ENCODE results near the gene TOMM5.

TOMM5 gene

GRCh38 chr9:37543468-37543867 lies 48.9 kb downstream of the TOMM5 start:
- no peak for TF ChIP-seq CTCF (IDR thresholded peaks at IDR 0.05; ENCODE audit: insufficient read depth, low read depth, low read length, missing control alignments)
- no peak overlapping the region for H3K4me3 ChIP-seq (ENCODE audit: low read depth, low read length)
- DNase-seq (ENCODE audit: low read depth) = no peak

GRCh38 chr9:37542895-37543294 lies 49.5 kb downstream of the TOMM5 start:
- H3K4me3 ChIP-seq (ENCODE audit: low read depth, low read length) = no peak overlapping the region
- no peak for TF ChIP-seq CTCF (IDR thresholded peaks at IDR 0.05; ENCODE audit: insufficient read depth, low read depth, low read length, missing control alignments)
- no peak for DNase-seq (ENCODE audit: low read depth)

DNA sequence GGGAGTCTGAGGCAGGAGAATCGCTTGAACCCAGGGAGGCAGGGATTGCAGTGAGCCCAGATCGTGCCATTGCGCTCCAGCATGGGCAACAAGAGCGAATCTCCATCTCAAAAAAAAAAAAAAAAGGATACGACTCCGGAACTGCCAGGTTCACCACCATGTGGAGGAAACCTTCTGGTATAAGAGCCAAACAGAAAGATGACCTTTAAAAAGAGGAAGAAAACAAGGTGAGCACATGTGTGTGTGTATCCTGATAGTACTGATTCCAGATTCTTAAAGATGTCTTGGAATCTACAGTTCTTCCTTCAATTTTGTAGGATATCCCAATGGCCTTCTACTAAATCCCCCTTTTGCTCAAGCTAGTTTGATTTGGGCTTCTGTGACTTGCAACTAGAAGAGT lies 49.9 kb downstream of the TOMM5 start:
- no peak for DNase-seq (ENCODE audit: low read depth)
- TF ChIP-seq CTCF (IDR thresholded peaks at IDR 0.05; ENCODE audit: insufficient read depth, low read depth, low read length, missing control alignments) = no peak
- H3K4me3 ChIP-seq (ENCODE audit: low read depth, low read length) = no peak overlapping the region

- DNase-seq (ENCODE audit: low read depth) = no peak
- H3K4me3 ChIP-seq (ENCODE audit: low read depth, low read length) = no peak overlapping the region
- no peak for TF ChIP-seq CTCF (IDR thresholded peaks at IDR 0.05; ENCODE audit: insufficient read depth, low read depth, low read length, missing control alignments)
Measured at GRCh38 chr9:37541465-37541864, 50.9 kb downstream of the TOMM5 start.

GRCh38 chr9:37540634-37541033 lies 51.8 kb downstream of the TOMM5 start:
- TF ChIP-seq CTCF (IDR thresholded peaks at IDR 0.05; ENCODE audit: insufficient read depth, low read depth, low read length, missing control alignments) = no peak
- H3K4me3 ChIP-seq (ENCODE audit: low read depth, low read length) = no peak overlapping the region
- no peak for DNase-seq (ENCODE audit: low read depth)

GRCh38 chr9:37539634-37540033 lies 52.8 kb downstream of the TOMM5 start:
- H3K4me3 ChIP-seq (ENCODE audit: low read depth, low read length) = no peak overlapping the region
- no peak for DNase-seq (ENCODE audit: low read depth)
- no peak for TF ChIP-seq CTCF (IDR thresholded peaks at IDR 0.05; ENCODE audit: insufficient read depth, low read depth, low read length, missing control alignments)

All from GM12865 (cell line).